Effector memory CD8-positive, alpha-beta T cell (primary cell): ENCODE results near the gene RTBDN.
A peak's percentile ranks its signal among the peaks of the same experiment; 100 is the strongest.

Experiments used
- ATAC-seq: fragments of 150-1000 bp; cut with Tn5 transposase; replicated peaks from 2 replicates; pipeline ENCODE4 v1.10.0; 2021; ENCODE audit warnings: mild to moderate bottlenecking, moderate library complexity
- DNase-seq, 3 experiments: peaks; one replicate each; pipeline ENCODE4 v3.0.0; 2021
- H3K27ac Mint-ChIP-seq, 2 donors: one replicate each; pipeline ENCODE4 v1.8.0; 2022; ENCODE audit warnings: mild to moderate bottlenecking in 2 of 2, mixed read lengths in 2 of 2, moderate library complexity in 2 of 2
- H3K27me3 Mint-ChIP-seq, 2 donors: one replicate each; pipeline ENCODE4 v1.8.0; 2022; ENCODE audit warnings: mixed read lengths in 2 of 2
- H3K36me3 Mint-ChIP-seq: one replicate; pipeline ENCODE4 v1.8.0; 2022; ENCODE audit warnings: mild to moderate bottlenecking, moderate library complexity, mixed read lengths; ENCODE audit not compliant: insufficient read depth
- H3K4me1 Mint-ChIP-seq, 2 donors: one replicate each; pipeline ENCODE4 v1.8.0; 2022; ENCODE audit warnings: low read depth in 2 of 2, mixed read lengths in 2 of 2
- H3K4me3 Mint-ChIP-seq, 2 donors: one replicate each; pipeline ENCODE4 v1.8.0; 2022; ENCODE audit warnings: mild to moderate bottlenecking in 2 of 2, mixed read lengths in 2 of 2, moderate library complexity in 2 of 2
- H3K9me3 Mint-ChIP-seq, 2 donors: one replicate each; pipeline ENCODE4 v1.8.0; 2022; ENCODE audit warnings: mixed read lengths in 2 of 2

The RTBDN gene

DNA sequence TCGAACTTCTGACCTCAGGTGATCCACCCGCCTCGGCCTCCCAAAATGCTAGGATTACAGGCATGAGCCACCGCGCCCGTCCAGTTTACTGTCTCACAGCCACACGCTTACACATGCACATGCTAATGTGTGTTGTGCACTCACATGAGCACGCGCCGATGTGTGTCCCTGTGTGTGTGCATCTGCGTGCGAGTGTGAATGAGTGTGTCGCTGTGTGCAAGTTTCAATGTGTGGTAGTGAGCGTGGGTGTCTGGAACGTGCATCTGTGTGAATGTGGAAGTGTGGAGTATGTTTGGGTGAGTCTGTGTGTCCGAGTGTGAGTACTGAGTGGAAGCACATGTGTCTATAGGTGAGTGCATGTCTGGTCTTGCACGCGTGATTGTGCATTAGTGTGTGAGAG is 8.1 kb upstream of the RTBDN start:
- H3K4me3 Mint-ChIP-seq = no peak overlapping the region
- DNase-seq = no peak
- no peak for ATAC-seq
- H3K27ac Mint-ChIP-seq = no peak overlapping the region
- H3K9me3 Mint-ChIP-seq = no peaks in the 10 kb centered on the region
- H3K27me3 Mint-ChIP-seq = peaks cover 74 to 75% of the 10 kb centered on the region in 2 donors
- H3K4me1 Mint-ChIP-seq = peaks cover 20 to 22% of the 10 kb centered on the region in 2 donors
- peaks cover 2% of the 10 kb centered on the region for H3K36me3 Mint-ChIP-seq

DNA sequence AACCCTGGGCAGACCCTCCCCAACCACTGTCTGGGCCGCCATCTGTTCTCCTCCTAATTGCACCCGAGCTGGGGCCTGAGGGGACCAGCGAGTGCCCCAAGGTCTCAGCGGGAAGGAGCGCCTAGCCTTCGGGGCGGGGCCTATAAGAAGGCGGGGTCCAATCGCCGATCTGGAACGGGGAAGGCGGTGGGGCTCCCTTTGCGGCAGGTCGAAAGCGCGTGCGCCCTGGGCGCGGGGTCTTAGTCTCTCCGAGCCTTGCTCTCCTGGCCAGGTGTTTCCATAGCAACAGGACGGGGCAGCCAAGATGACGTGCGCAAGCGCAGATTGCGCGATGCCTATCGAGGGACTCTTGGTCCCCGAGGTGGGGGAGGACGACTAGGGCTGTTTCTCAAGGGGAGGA is 6.7 kb upstream of the RTBDN start:
- Mint-ChIP-seq H3K27me3 (peaks cover 83% of the 10 kb centered on the region in 2 donors), H3K36me3 (peaks cover 2% of the 10 kb centered on the region), H3K4me1 (peaks cover 18 to 20% of the 10 kb centered on the region in 2 donors), H3K9me3 (no peaks in the 10 kb centered on the region), H3K27ac (no peak overlapping the region), H3K4me3 (peak overlapping the region in 1 of 2 donors; percentile 34)
- DNase-seq (no peak), ATAC-seq (no peak)

DNA sequence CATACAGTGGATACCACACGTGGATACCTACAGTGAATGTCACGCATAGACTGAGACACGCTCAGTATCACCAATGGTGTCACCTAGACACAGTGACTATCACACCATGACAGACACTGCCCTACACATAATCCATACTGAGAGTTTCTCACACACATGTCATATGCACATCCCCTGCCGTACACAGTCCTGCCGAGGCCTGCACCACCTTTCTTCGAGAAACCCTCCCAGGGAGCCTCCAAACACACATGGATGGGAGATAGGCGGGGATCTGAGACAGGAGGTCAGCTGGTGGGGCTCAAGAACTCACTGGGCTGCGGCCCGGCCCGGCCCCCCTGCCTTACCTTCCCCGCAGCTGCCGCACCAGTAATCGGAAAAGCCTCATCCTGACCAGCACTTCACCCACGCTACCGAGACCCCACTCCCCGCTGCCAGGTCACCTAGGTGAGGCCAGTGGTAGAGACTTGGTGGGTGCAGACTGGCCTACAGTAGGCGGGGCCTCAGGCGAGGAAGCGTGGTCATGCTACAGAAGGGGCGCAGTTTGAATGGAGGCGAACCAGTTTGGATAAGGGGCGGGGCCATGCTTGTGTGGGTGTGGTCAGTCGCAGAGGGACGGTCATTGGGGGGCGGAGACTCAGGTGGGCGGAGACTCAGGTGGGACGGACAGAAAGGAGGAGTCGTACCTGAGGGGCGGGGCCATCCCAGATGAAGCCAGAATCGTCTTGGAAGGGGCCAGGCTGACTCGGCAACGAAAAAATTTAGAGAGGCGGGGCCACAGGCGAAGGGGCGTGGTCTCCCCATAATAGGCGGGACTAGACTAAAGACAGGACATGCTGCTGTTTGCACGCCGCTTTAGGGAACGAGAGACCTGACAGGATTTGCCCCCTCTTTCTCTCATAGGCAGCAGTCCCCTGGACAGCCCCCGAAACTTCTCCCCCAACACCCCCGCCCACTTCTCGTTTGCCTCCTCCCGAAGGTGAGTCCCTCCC is 6.0 kb upstream of the RTBDN start:
- Mint-ChIP-seq H3K36me3 (peaks cover 2% of the 10 kb centered on the region), H3K4me1 (peaks cover 18 to 20% of the 10 kb centered on the region in 2 donors), H3K4me3 (peak overlapping the region in 1 of 2 donors; percentile 34), H3K27ac (no peak overlapping the region), H3K9me3 (no peaks in the 10 kb centered on the region), H3K27me3 (peaks cover 82 to 86% of the 10 kb centered on the region in 2 donors)
- DNase-seq (no peak), ATAC-seq (no peak)

DNA sequence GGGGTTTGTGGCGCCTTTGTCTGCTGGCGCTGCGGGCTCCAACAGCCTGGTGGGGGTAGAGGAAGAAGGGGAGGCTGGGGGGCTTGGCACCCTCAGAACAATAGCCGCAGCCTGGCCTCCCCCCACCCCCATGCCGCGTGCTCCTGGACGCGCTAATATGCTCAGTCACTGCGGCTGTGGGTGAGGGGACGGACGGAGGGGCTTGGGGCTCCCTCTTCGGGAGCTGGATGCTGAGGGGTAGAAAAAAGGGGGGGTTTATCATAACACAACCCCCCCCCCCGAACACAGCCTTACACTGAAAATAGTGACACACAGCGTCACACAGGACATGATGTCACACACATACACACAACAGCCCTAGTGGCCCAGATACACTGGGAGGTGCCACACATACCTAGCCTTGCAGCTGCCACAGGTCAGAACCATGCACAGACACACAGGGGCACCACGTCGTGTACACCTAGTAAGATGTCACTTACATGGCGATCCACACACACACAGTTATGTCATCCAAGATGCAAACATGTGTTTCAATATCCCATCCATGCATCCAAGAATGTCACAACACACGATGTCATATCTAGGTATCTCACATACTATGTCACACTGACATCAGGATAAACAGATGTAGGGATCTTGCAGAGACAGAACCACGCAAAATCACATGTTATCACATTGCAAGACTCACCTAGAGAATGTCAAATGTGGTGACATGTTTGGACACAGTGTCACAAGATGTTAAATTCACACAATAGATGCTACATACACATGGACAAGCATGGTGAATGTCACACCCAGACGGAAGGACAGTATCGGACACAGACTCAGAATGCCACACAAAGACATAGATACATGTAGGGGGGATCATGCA is 4.7 kb upstream of the RTBDN start:
- H3K4me1 Mint-ChIP-seq = peaks cover 23 to 24% of the 10 kb centered on the region in 2 donors

DNA sequence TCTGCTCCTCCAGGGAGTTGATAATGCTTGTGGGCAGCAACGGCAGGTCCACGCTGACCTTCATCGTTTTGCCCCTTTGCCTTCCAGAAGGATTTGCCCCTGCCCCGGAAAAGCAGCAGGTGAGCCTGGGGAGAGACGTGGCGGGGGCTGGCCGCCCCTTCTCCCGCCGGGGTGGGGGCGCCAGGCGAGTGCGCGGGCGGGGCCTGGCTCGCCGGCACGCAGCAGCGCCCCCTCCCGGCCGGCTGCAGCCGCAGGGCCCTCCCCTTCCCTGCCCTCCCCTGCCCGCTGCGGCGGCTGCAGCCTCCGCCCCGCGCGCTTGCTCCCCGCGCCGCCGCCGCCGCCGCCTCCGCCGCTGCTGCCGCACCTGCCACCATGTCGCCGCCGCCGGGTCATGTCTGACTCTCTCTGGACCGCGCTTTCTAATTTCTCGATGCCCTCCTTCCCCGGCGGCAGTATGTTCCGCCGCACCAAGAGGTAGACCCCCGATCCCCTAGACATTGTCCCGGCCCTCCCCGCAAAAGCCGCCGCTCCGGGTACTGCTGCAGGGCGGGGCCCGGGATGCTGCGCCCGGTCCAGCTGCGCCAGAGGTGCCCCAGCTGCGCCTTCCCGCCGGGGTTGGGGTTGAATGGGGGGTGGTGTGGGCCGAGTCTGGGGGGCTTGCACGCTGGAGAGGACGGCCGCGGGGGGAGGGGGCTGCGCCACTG is 4.0 kb upstream of the RTBDN start, which contains the start of gene MAST1:
TSS of gene MAST1 (plus strand) at position 334 of the 704 bp plus-strand sequence. CDS start at position 392, 58 bp downstream.
- Mint-ChIP-seq H3K27me3 (peaks cover 67 to 91% of the 10 kb centered on the region in 2 donors), H3K4me1 (peaks cover 24 to 26% of the 10 kb centered on the region in 2 donors), H3K9me3 (no peaks in the 10 kb centered on the region), H3K27ac (peak within 1 kb of the TSS in 1 of 2 donors; percentile 5), H3K4me3 (peak within 1 kb of the TSS; percentile 64 to 71), H3K36me3 (peaks cover 3% of the 10 kb centered on the region)
- ATAC-seq = peak; percentile 71
- peak in 2 of 3 experiments; percentile 40 to 47 for DNase-seq

More for the DNA sequence above, 4.7 kb upstream of the RTBDN start:
- DNase-seq = no peak
- H3K4me3 Mint-ChIP-seq = peak overlapping the region; percentile 64 to 71
- H3K27ac Mint-ChIP-seq = no peak overlapping the region
- peaks cover 72 to 94% of the 10 kb centered on the region in 2 donors for H3K27me3 Mint-ChIP-seq
- ATAC-seq = peak; percentile 77
- peaks cover 2% of the 10 kb centered on the region for H3K36me3 Mint-ChIP-seq
- H3K9me3 Mint-ChIP-seq = no peaks in the 10 kb centered on the region

DNA sequence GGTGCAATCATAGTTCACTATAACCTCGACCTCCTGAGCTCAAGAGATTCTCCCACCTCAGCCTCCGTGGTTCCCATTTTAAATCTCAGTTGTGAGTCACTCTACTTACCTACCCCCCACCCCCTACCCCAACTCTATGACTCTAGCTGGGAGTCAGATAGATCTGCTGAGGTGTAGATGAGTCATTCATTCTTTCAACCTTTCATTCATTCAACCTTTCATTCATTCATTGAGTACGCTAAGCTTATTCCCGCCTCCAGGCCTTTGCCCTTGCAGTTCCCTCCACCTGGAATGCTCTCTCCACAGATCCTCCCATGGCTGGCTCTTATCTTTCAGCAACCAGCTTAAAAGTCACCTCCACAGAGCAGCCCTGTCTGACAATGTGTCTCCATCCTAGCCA is 2.8 kb upstream of the RTBDN start:
- Mint-ChIP-seq H3K27ac (peak overlapping the region in 1 of 2 donors; percentile 5), H3K9me3 (no peaks in the 10 kb centered on the region), H3K36me3 (peaks cover 11% of the 10 kb centered on the region), H3K4me1 (peaks cover 30 to 33% of the 10 kb centered on the region in 2 donors), H3K4me3 (no peak overlapping the region), H3K27me3 (peaks cover 68 to 91% of the 10 kb centered on the region in 2 donors)
- ATAC-seq (no peak), DNase-seq (no peak)

DNA sequence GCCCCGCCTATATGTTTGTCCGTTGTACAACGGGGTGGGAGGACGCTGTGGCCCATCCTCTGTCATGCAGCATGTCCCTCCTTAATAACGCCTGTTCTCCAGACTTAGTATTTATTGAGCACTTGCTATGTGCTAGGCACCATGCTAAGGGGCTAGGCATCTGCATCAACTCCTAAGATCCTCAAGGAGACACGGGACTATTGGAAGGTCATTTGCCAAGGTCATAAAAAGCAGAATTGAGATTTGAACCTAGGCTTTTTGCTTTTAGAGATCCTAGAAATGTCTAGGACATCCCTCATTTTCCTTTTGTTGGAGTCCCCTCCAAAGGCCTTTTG is 2.1 kb upstream of the RTBDN start:
- peaks cover 35 to 39% of the 10 kb centered on the region in 2 donors for H3K4me1 Mint-ChIP-seq

DNA sequence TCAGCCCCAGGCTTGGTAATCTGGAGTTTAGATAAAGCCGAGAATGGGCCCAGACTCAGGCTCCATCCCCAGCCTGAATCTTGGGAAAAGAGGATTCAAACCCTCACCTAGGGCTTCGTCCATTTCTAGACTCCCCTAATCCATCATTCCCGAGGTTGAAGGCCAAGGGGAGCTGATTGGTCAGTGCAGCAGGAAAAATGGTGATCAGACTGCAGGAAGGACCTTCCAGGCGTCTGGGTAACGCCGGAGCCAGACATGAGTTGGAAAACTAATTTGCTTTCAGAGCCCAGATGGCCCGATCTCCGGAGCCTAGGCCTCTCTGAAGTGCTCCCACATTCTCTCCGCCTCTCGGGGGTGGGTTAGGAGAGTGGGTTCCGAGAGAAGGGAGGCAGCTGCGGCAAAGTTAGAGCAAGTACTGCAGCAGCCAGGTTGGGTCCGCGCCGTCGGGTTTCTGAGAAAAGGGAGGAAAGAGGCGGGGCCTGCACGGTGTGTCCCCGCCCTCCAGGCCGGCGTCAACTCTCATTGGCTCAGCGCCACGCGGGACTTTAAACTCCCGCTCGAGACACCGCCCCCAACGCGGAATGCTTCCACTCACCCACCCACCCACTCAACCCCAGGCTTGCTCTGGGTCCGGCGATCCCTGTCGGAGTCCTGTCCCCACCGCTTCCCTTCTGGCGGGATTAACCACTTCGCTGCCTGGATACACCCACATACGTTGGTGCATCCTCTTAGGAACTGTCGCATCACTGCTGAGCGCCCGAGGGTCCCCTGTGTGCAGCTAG is 788 bp upstream of the RTBDN start:
- ATAC-seq (no peak), DNase-seq (no peak)
- no peaks in the 10 kb centered on the region for H3K9me3 Mint-ChIP-seq
- peaks cover 10% of the 10 kb centered on the region for H3K36me3 Mint-ChIP-seq
- H3K27me3 Mint-ChIP-seq = peaks cover 69 to 91% of the 10 kb centered on the region in 2 donors
- H3K27ac Mint-ChIP-seq = no peak overlapping the region
- H3K4me1 Mint-ChIP-seq = peaks cover 27 to 35% of the 10 kb centered on the region in 2 donors
- H3K4me3 Mint-ChIP-seq = no peak overlapping the region

More for the DNA sequence above, 2.1 kb upstream of the RTBDN start:
- Mint-ChIP-seq H3K36me3 (peaks cover 10% of the 10 kb centered on the region), H3K27ac (no peak overlapping the region), H3K27me3 (peaks cover 68 to 91% of the 10 kb centered on the region in 2 donors), H3K9me3 (no peaks in the 10 kb centered on the region), H3K4me3 (no peak overlapping the region)
- ATAC-seq (no peak), DNase-seq (no peak)

DNA sequence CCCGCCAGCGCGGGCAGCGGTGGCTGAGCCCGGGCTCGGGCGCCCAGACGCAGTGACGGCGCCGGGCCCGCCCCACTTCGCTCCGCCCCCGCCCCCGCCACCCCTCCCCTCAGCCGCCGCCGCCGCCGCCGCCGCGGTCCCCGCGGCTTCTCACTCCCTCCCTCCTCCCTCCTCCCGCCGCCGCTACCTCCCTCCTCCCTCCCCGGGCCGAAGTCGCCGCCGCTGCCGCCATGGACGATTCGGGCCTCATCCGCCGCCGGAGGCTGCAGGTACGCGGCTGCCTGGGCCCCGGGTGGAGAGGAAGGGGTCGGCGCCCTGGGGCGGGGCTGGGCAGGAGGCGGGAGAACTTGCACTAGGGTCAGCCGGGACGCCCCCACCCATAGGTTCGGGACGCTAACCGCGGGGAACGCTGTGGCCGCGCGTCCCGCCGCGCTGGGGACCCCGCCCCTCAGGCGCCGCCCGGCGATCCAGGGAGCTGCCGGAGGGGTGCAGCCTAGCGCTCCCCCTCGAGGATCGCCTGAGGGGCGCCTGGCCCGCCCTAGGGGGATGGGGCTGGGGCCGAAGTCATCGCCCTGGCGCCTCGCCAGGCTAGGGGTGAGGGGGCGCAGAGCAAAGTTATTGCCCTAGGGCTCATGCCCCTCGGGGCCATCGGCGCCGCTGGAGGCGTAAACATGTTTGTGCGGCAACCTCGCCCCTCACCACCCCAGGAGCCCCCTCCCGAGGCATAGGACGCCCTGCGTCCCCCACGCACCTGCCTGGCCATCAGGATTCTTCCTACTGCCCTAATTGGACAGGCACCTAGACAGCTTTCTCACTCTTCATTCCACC is 427 bp downstream of the RTBDN start:
- Mint-ChIP-seq H3K27me3 (peaks cover 69 to 91% of the 10 kb centered on the region in 2 donors), H3K27ac (no peak overlapping the region), H3K9me3 (no peaks in the 10 kb centered on the region), H3K4me1 (peaks cover 21 to 28% of the 10 kb centered on the region in 2 donors), H3K4me3 (peak overlapping the region; percentile 67 to 68), H3K36me3 (peaks cover 10% of the 10 kb centered on the region)
- ATAC-seq (peak; percentile 39), DNase-seq (no peak)

DNA sequence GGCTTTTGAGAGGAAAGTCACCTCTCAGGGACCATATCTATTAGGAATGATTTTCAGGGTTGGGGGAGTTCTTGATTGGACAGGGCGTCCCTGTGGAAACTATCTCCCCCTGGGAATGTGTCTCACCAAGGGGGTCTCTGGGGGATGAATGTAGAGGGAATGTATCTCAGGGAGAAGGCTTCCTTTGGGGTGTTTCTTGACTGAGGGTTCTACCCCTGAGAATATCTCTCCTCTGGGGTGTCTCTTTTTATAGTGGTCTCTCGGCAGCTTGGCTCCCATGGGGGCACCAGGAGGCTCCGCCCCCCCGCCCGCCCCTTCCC is 1.0 kb downstream of the RTBDN start:
- Mint-ChIP-seq H3K36me3 (peaks cover 10% of the 10 kb centered on the region), H3K4me3 (peak overlapping the region; percentile 67 to 70), H3K27me3 (peaks cover 69 to 91% of the 10 kb centered on the region in 2 donors), H3K4me1 (peaks cover 17 to 22% of the 10 kb centered on the region in 2 donors), H3K27ac (no peak overlapping the region), H3K9me3 (no peaks in the 10 kb centered on the region)
- no peak for ATAC-seq
- DNase-seq = no peak

DNA sequence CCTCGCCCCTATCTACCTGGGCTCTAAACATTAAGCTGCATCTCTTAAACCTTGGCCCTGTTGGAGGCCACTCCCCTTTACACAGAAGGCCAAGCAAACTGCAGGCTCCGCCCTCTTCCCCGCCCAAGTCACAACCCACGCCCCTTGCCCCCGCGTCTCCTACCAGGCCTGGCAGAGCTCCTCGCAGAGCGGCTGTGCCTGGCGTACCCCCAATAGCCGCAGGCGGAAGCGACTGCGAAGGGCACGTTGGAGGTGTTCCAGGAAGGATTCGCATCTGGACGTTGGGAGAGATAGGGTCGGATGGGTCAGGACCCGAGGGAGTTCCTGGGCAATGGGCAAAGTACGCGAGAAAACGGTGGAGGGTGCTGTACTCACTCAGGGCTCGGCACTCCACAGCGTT is 5.9 kb downstream of the RTBDN start:
- H3K27me3 Mint-ChIP-seq = peaks cover 82 to 89% of the 10 kb centered on the region in 2 donors
- H3K9me3 Mint-ChIP-seq = no peaks in the 10 kb centered on the region
- ATAC-seq (no peak), DNase-seq (no peak)
- H3K36me3 Mint-ChIP-seq = peaks cover 10% of the 10 kb centered on the region
- peaks cover 15 to 22% of the 10 kb centered on the region in 2 donors for H3K4me1 Mint-ChIP-seq
- H3K4me3 Mint-ChIP-seq = no peak overlapping the region
- H3K27ac Mint-ChIP-seq = no peak overlapping the region
